ENCODE results near the gene DQX1.

- TF ChIP-seq CTCF (conservative IDR thresholded peaks at IDR 0.05) (no peak), EZH2 (IDR thresholded peaks at IDR 0.05; ENCODE audit: low read depth) (no peak)
These were observed 20.0 kb upstream of the DQX1 start for GRCh38 chr2:74546004-74546403.

All from PC-9 (cell line).